DND-41 (cell line): ENCODE data around the gene TMEFF1.

Experiments used
- CTCF ChIP-seq: IDR thresholded peaks from 2 replicates; pipeline ENCODE4 v1.5.1; 2012; ENCODE audit warnings: borderline replicate concordance, low read length, moderate library complexity, mild to moderate bottlenecking; ENCODE audit not compliant: poor library complexity, severe bottlenecking; ENCODE audit errors: extremely low read depth
- EZH2 ChIP-seq: IDR thresholded peaks from 3 replicates; pipeline ENCODE4 v1.6.1; 2012; ENCODE audit warnings: borderline replicate concordance, low read depth, mild to moderate bottlenecking, moderate library complexity, low read length, inconsistent platforms; ENCODE audit not compliant: severe bottlenecking

GRCh38 chr9:100623969-100624368 is 151.0 kb downstream of the TMEFF1 start:
- no peak for TF ChIP-seq CTCF
- no peak for TF ChIP-seq EZH2
